ENCODE measurements around the gene MCEE.
"Not testable (repeated sequence)": the region's sequence is repeated elsewhere in the genome, so short reads cannot be mapped to it uniquely, and the experiment has no call there.

The MCEE gene

GRCh38 chr2:71130152-71130904, at the start of gene MCEE, which contains the start of gene MPHOSPH10:
TSS of gene MCEE (minus strand) at chr2:71130229. CDS start at chr2:71130219, 10 bp downstream.
TSS of gene MPHOSPH10 (plus strand) at chr2:71130634. CDS start at chr2:71130666, 32 bp downstream.
- peak; percentile 87 for DNase-seq

- not testable (repeated sequence) for DNase-seq
Measured at GRCh38 chr2:71178836-71179235, 48.8 kb upstream of the MCEE start.

GRCh38 chr2:71174207-71174606, 44.2 kb upstream of the MCEE start:
- no peak for DNase-seq

- DNase-seq = no peak
Measured at GRCh38 chr2:71173096-71173495, 43.1 kb upstream of the MCEE start.

- DNase-seq = peak; percentile 17
Measured at GRCh38 chr2:71166812-71167211, 36.8 kb upstream of the MCEE start.

- DNase-seq = no peak
Measured at GRCh38 chr2:71157124-71157793, 27.2 kb upstream of the MCEE start.

- DNase-seq = no peak
Measured at GRCh38 chr2:71156573-71156972, 26.5 kb upstream of the MCEE start.

GRCh38 chr2:71155846-71156245, 25.8 kb upstream of the MCEE start:
- no peak for DNase-seq

- DNase-seq = no peak
Measured at GRCh38 chr2:71154798-71155197, 24.8 kb upstream of the MCEE start.

- no peak for DNase-seq
Measured at GRCh38 chr2:71154279-71154678, 24.2 kb upstream of the MCEE start.

- DNase-seq = no peak
Measured at GRCh38 chr2:71153585-71154224, 23.7 kb upstream of the MCEE start.

- DNase-seq = no peak
Measured at GRCh38 chr2:71151620-71152019, 21.6 kb upstream of the MCEE start.

- DNase-seq = no peak
Measured at GRCh38 chr2:71150082-71150816, 20.2 kb upstream of the MCEE start.

- DNase-seq = no peak
Measured at GRCh38 chr2:71148506-71149063, 18.6 kb upstream of the MCEE start.

- DNase-seq = no peak
Measured at GRCh38 chr2:71143782-71144181, 13.8 kb upstream of the MCEE start.

GRCh38 chr2:71136174-71136573, 6.1 kb upstream of the MCEE start:
- no peak for DNase-seq

GRCh38 chr2:71133603-71134002, 3.6 kb upstream of the MCEE start:
- DNase-seq = no peak

- DNase-seq = not testable (repeated sequence)
Measured at GRCh38 chr2:71131387-71132166, 1.5 kb upstream of the MCEE start.

- peak; percentile 22 for DNase-seq
Measured at GRCh38 chr2:71130905-71131244, 846 bp upstream of the MCEE start.

GRCh38 chr2:71129902-71130151, 202 bp downstream of the MCEE start:
- DNase-seq = no peak

GRCh38 chr2:71129114-71129901, 721 bp downstream of the MCEE start:
- DNase-seq = peak; percentile 45

GRCh38 chr2:71126957-71127356, 3.1 kb downstream of the MCEE start:
- DNase-seq = no peak
